UCSD-AML1 (cell line): ENCODE data around the gene PLEKHA6.

Experiments used
- DNase-seq: peaks from one replicate; lab custom pipeline; 2025; ENCODE audit not compliant: unreplicated experiment; lab: John Stamatoyannopoulos, UW

The PLEKHA6 gene, protein sequence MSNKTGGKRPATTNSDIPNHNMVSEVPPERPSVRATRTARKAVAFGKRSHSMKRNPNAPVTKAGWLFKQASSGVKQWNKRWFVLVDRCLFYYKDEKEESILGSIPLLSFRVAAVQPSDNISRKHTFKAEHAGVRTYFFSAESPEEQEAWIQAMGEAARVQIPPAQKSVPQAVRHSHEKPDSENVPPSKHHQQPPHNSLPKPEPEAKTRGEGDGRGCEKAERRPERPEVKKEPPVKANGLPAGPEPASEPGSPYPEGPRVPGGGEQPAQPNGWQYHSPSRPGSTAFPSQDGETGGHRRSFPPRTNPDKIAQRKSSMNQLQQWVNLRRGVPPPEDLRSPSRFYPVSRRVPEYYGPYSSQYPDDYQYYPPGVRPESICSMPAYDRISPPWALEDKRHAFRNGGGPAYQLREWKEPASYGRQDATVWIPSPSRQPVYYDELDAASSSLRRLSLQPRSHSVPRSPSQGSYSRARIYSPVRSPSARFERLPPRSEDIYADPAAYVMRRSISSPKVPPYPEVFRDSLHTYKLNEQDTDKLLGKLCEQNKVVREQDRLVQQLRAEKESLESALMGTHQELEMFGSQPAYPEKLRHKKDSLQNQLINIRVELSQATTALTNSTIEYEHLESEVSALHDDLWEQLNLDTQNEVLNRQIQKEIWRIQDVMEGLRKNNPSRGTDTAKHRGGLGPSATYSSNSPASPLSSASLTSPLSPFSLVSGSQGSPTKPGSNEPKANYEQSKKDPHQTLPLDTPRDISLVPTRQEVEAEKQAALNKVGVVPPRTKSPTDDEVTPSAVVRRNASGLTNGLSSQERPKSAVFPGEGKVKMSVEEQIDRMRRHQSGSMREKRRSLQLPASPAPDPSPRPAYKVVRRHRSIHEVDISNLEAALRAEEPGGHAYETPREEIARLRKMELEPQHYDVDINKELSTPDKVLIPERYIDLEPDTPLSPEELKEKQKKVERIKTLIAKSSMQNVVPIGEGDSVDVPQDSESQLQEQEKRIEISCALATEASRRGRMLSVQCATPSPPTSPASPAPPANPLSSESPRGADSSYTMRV

GRCh38 chr1:204359474-204360255 lies at the start of gene PLEKHA6:
TSS of gene PLEKHA6 (minus strand) at chr1:204359929. CDS start at chr1:204273727, 86,202 bp downstream.
- DNase-seq: peak; percentile 74

- no peak for DNase-seq
Measured at GRCh38 chr1:204409123-204409522, 49.4 kb upstream of the PLEKHA6 start.

DNA sequence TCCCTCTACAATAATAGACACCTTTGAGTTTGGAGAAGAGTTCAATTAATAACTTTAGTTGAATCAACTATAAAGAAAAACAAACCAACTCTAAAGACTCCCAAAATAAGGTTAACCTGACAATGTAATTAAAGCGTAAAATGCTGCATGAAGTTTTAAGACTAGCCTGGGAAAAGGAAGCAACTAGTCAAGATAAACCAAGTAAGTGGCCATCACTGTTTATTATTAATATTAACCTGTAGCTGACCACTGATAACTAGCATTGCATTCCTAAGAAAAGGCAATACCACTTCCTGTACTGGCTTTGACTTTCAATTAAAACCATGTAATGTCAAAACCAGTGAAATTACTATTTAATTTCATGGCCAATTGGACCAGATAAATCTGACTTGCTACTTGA lies 48.9 kb upstream of the PLEKHA6 start:
- no peak for DNase-seq

GRCh38 chr1:204408074-204408507 lies 48.4 kb upstream of the PLEKHA6 start:
- no peak for DNase-seq

DNA sequence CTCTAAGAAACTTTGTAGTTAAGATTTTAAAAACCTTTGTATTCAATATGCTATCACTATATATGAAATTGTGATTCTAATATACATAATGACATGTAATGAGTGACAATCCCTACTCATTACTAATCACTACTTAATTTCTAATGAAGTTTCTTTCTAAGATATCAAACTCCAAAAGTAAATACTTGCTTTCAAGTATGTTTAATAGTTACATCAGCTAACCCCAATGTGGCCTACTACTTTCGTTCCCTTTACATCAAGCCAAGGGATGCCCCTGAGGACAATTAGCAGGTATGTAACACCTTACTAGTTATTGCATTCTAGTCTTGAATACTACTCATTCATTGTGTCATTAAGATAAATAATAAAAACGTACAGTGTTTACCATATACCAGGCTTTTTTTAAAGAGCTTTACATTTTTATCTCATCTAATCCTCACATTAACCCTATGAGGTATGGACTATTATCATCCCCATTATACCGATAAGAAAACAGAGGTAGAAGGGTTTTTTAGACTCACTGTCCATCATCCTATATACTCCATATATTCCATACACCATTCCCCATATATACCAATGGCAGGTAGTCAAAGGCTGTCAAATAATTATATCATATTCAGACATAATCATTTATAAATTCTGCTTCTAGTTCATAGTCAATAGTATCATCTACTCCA lies 47.7 kb upstream of the PLEKHA6 start:
- DNase-seq: no peak

- DNase-seq: no peak
Measured at GRCh38 chr1:204406621-204407020, 46.9 kb upstream of the PLEKHA6 start.

- DNase-seq: no peak
Measured at GRCh38 chr1:204405988-204406387, 46.3 kb upstream of the PLEKHA6 start.

DNA sequence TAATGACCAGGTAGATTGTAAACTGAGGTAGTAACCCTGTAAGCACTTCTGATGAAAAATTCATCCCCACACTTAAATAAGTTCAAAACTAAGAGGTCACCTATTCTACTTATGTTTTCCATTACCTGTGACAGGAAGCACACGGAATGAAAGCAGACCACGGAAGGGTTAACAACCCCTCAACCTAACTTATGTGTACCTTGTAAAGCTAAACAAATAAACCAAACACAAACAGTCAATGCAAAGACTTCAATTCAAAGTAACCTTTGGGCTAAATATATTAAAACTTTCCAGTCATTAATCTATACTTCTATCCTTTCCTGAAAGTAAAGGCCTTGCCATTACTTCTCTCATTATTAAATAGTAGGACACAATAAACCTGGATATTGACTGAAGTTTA lies 44.9 kb upstream of the PLEKHA6 start:
- DNase-seq: no peak

DNA sequence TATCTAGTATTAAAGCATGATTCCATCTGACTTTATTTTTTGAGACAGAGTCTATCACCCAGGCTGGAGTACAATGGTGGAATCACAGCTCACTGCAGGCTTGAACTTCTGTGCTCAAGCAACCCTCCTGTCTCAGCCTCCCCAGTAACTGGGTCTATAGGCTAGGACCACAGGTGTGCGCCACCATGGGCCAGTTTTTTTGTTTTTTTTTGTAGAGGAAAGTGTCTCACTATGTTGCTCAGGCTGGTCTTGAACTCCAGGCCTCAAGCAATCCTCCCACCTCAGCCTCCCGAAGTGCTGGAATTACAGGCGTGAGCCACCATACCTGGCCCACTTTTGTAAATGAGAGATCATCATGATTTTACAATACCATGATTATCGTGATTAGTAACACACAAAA lies 42.7 kb upstream of the PLEKHA6 start:
- no peak for DNase-seq

DNA sequence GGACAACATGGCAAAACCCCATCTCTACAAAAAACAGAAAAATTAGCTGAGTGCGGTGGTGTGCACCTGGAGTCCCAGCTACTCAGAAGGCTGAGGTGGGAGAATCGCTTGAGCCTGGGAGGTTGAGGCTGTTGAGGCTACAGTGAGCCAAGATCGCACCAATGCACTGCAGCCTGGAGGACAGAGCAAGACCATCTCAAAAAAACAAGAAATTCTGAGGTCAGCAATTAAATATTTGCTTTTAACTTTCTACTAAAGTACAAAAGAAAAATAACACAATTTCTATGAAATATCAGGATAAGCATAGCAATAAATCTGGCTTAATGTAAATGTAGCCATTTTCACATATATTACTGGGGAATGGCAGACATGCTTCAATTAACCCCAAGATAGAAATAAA lies 42.0 kb upstream of the PLEKHA6 start:
- no peak for DNase-seq

GRCh38 chr1:204400882-204401510 lies 41.3 kb upstream of the PLEKHA6 start:
- DNase-seq: no peak

- DNase-seq: no peak
Measured at GRCh38 chr1:204398197-204399125, 38.7 kb upstream of the PLEKHA6 start.

DNA sequence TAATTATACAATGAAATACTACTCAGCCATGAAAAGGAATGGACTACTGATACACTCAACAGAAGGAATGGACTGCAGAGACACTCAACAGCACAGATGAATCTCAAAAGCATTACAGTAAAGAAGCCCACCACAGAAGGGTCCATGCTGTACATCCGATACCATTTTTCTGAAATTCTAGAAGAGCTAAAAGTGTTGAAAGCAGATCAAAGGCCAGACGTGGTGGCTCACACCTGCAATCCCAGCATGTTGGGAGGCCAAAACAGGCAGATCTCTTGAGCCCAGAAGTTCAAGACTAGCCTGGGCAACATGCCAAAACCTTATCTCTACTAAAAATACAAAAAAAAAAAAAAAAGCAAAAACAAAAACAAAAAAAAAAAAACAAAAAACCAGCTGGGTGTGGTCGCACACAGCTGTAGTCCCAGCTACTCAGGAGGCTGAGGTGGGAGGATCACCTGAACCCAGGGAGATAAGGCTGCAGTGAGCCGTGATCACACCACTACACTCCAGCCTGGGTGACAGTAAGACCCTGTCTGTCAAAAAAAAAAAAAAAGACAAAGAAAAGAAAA lies 36.4 kb upstream of the PLEKHA6 start:
- no peak for DNase-seq

GRCh38 chr1:204391629-204392028 lies 31.9 kb upstream of the PLEKHA6 start:
- DNase-seq: no peak

DNA sequence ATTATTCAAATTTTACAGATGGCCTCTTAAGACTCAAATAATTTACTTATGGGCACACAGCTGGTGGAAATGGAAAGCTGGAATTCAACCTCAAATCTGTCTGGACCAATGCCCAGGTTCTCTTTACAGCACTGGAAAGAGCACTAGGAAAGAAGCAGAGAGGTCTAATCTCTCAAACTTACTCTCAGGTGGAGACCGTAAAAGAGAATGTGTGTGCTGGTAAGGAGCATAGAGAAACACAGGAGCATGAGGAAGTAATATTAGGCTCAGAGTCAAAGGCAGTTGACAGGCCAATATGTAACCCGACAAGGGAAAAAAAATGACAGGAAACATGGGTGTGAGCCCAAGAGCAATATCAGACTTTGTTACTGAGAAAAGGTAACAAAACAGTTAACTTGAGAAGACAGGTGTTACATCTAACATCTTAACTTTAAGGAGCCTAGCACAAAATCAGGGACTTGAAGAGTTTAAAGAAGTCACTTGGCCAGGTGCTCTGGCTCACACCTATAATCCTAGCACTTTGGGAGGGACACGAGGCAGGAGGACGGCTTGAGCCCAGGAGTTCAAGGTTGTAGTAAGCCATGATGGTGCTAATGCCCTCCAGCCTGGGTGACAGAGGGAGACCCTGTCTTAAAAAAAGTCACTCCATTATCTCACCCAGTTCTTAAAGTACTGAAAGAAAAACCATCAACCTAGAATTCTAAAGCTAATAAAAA lies 31.2 kb upstream of the PLEKHA6 start:
- no peak for DNase-seq

DNA sequence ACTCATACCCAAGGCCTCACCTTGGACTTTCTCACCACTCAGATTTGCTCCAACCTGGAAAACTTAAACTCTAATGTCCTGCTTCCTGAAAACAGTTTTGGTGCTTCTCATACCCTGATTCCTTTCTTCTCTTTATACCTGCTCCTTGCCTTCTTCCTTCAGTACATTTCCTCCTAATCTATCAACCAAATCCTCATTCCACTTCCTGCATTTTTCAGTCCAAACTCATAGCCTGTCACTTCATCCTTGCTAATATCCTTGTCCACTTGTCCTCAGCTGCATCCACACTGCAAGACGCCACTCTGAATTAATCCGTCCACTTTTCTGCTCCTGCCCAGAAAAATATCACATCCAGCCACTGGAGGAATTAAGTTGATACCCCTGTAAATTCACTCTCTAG lies 26.0 kb upstream of the PLEKHA6 start:
- DNase-seq: no peak

DNA sequence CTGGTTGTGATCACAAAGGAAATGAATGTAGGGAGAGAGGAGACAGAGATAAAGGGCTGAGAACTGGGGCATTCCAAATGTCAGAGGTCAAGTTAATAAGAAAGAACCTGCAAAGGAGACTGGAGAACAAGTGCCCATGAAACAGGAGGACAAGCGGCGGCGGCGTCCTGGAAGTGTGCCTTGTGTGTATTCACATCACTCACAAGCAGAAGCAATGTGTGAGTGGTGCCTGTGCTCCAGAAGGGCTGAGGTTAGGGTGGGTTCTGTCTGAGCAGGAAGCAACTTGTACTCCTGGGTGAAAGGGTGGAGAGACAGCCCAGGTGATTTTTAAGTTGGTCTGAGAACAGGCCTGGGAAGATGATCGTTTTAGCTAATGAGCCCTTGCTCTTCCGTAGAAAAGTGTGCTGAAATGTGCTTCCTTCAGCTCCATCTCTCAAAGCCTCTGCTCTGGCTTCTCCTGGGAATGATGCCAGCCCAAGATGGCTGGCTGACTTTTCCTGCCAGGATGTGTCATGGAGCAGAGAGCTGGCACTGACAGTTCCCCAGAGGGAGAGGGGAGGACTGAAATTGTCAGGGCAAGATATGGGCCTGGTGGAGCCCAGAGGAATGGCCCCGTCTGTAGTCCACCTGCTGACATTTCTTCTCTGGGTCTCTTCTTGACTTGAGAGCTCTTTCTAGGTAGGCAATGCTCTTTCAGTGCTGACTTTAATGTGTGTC lies 25.1 kb upstream of the PLEKHA6 start:
- DNase-seq: no peak
